HepG2 (cell line): ENCODE results near the gene ZC3H7B. TPM values are rescaled to one million over a fixed set of nuclear protein-coding genes. Genes with fewer than 3 reads are reported as not detected.

Source experiments
- BCLAF1 ChIP-seq: fragments of 450-650 bp; IDR thresholded peaks from 2 replicates; pipeline ENCODE4 v1.6.1; 2017; ENCODE audit warnings: mild to moderate bottlenecking
- CBX2 ChIP-seq, 2 experiments: fragments of 200-600 bp in 1 of 2; sonication (generic); formaldehyde crosslinking in 1 of 2; IDR thresholded peaks; 2 replicates each; pipeline versions ENCODE4 v1.7.0 to v1.8.1; 2018 to 2022; ENCODE audit warnings: low read depth in 2 of 2, low read length in 1 of 2, mild to moderate bottlenecking in 1 of 2, missing genetic modification reagents in 1 of 2
- ELF1 ChIP-seq: sonication (generic); formaldehyde crosslinking; IDR thresholded peaks from 2 replicates; pipeline ENCODE4 v1.4.0; 2020; ENCODE audit warnings: missing genetic modification reagents
- HDAC1 ChIP-seq: sonication (generic); formaldehyde crosslinking; IDR thresholded peaks from 2 replicates; pipeline ENCODE4 v1.5.1; 2020; ENCODE audit warnings: mild to moderate bottlenecking, missing genetic modification reagents
- KLF13 ChIP-seq: sonication (generic); formaldehyde crosslinking; IDR thresholded peaks from 2 replicates; pipeline ENCODE4 v1.4.0; 2020; ENCODE audit warnings: mild to moderate bottlenecking, missing genetic modification reagents
- RXRA ChIP-seq: sonication (generic); formaldehyde crosslinking; IDR thresholded peaks from 2 replicates; pipeline ENCODE4 v1.5.1; 2020; ENCODE audit warnings: missing genetic modification reagents
- SRY ChIP-seq: sonication (generic); formaldehyde crosslinking; IDR thresholded peaks from 2 replicates; pipeline ENCODE4 v1.8.0; 2022; ENCODE audit warnings: mild to moderate bottlenecking, missing genetic modification reagents
- YEATS4 ChIP-seq: sonication (generic); formaldehyde crosslinking; IDR thresholded peaks from 2 replicates; pipeline ENCODE4 v1.4.0; 2020; ENCODE audit warnings: missing genetic modification reagents, borderline replicate concordance
- ZBTB33 ChIP-seq: sonication (generic); formaldehyde crosslinking; IDR thresholded peaks from 2 replicates; pipeline ENCODE4 v1.4.0; 2020; ENCODE audit warnings: missing genetic modification reagents
- ZEB1 ChIP-seq: IDR thresholded peaks from 2 replicates; pipeline ENCODE4 v1.6.1; 2012; ENCODE audit warnings: mild to moderate bottlenecking, low read depth, inconsistent platforms; ENCODE audit not compliant: insufficient replicate concordance
- ZFX ChIP-seq: sonication (generic); formaldehyde crosslinking; IDR thresholded peaks from 2 replicates; pipeline ENCODE4 v1.4.0; 2020; ENCODE audit warnings: mild to moderate bottlenecking, low read depth, missing genetic modification reagents, moderate library complexity
- ZNF3 ChIP-seq: IDR thresholded peaks from 2 replicates; pipeline ENCODE4 v1.7.0; 2017; ENCODE audit warnings: inconsistent platforms
- ZNF724P ChIP-seq: sonication (generic); formaldehyde crosslinking; IDR thresholded peaks from 2 replicates; pipeline ENCODE4 v1.8.0; 2022; ENCODE audit warnings: missing genetic modification reagents, borderline replicate concordance
- ZXDC ChIP-seq: sonication (generic); formaldehyde crosslinking; IDR thresholded peaks from 2 replicates; pipeline ENCODE4 v1.5.0; 2020; ENCODE audit warnings: mild to moderate bottlenecking, missing genetic modification reagents
- polyA plus RNA-seq, 8 experiments: library from polyadenylated mRNA; depleted of rRNA in 3 of 8; stranded (reverse) in 7 of 8; unstranded in 1 of 8; fragments of >200 nt; fragmentation: Illumina TruSeq in 4 of 8; extraction: Trizol in 4 of 8; gene quantifications; 2 replicates each; pipeline versions ENCODE4 v1.2.1 to v1.2.3, GENCODE V29; 2011 to 2016; ENCODE audit warnings: low read depth in 4 of 8, missing spikeins in 1 of 8, mixed read lengths in 1 of 8; ENCODE audit not compliant: insufficient read depth in 1 of 8
- total RNA-seq, 5 experiments: library from RNA; depleted of rRNA; stranded (reverse); fragments of >200 nt; fragmentation: Illumina TruSeq; extraction: Trizol; gene quantifications; 2 replicates each; pipeline ENCODE4 v1.2.3, GENCODE V29; 2016; ENCODE audit warnings: low read depth in 1 of 5
- TF ChIP-seq, protein P1 (sequence below): sonication (generic); formaldehyde crosslinking; IDR thresholded peaks from 2 replicates; pipeline ENCODE4 v1.5.0; 2020; ENCODE audit warnings: mild to moderate bottlenecking, missing genetic modification reagents, borderline replicate concordance
- TF ChIP-seq, protein P2 (sequence below): sonication (generic); formaldehyde crosslinking; IDR thresholded peaks from 2 replicates; pipeline ENCODE4 v1.5.0; 2020; ENCODE audit warnings: missing genetic modification reagents, mild to moderate bottlenecking, borderline replicate concordance

Gene ZC3H7B
- total and polyA plus RNA-seq, 2 of the 13 experiments (the other 11 are each of a cell fraction or from before 2014, with no cell fraction given): 26.4 to 37.2 TPM

GRCh38 chr22:41401781-41402648 is 100.7 kb downstream of the ZC3H7B start (continued):
- TF ChIP-seq YEATS4 (CRISPR knock-in tag) (no peak), ZNF724P (CRISPR knock-in tag) (no peak), ZBTB33 (0 out of 2 replicates have a peak, but pooled peaks have one; percentile 36), RXRA (no peak), SRY (CRISPR knock-in tag) (no peak), ZFX (no peak), KLF13 (CRISPR knock-in tag) (no peak), BCLAF1 (no peak), ZEB1 (no peak), ZNF3 (no peak), ELF1 (CRISPR knock-in tag) (peak; percentile 32; the same call in 1 of the 2 replicates), HDAC1 (no peak), CBX2 (IDR thresholded peaks at IDR 0.05; ENCODE audit: low read depth, low read length) (no peak), CBX2 (CRISPR knock-in tag; IDR thresholded peaks at IDR 0.05; ENCODE audit: low read depth) (no peak), ZXDC (no peak)
- TF ChIP-seq, protein P1, sequence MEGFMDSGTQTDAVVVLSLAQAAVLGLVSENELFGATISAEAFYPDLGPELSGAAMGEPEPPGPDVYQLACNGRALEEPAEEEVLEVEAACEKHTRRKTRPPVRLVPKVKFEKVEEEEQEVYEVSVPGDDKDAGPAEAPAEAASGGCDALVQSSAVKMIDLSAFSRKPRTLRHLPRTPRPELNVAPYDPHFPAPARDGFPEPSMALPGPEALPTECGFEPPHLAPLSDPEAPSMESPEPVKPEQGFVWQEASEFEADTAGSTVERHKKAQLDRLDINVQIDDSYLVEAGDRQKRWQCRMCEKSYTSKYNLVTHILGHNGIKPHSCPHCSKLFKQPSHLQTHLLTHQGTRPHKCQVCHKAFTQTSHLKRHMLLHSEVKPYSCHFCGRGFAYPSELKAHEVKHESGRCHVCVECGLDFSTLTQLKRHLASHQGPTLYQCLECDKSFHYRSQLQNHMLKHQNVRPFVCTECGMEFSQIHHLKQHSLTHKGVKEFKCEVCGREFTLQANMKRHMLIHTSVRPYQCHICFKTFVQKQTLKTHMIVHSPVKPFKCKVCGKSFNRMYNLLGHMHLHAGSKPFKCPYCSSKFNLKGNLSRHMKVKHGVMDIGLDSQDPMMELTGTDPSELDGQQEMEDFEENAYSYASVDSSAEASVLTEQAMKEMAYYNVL (CRISPR knock-in tag): no peak
- TF ChIP-seq, protein P2, sequence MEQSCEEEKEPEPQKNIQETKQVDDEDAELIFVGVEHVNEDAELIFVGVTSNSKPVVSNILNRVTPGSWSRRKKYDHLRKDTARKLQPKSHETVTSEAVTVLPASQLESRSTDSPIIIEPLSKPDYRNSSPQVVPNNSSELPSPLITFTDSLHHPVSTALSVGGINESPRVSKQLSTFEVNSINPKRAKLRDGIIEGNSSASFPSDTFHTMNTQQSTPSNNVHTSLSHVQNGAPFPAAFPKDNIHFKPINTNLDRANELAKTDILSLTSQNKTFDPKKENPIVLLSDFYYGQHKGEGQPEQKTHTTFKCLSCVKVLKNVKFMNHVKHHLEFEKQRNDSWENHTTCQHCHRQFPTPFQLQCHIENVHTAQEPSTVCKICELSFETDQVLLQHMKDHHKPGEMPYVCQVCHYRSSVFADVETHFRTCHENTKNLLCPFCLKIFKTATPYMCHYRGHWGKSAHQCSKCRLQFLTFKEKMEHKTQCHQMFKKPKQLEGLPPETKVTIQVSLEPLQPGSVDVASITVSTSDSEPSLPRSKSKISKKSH (CRISPR knock-in tag): no peak
